Kidney epithelial cell (primary cell): ENCODE results near the gene ASCL1. TPM values are rescaled to one million over a fixed set of nuclear protein-coding genes. Genes with fewer than 3 reads are reported as not detected.

Experiments
- DNase-seq: peaks from one replicate; pipeline ENCODE4 v3.0.0-alpha.2; 2010; ENCODE audit warnings: low read depth
- H3K27me3 ChIP-seq: 2 replicates; pipeline ENCODE4 v1.6.0; 2011; ENCODE audit warnings: low read length; ENCODE audit not compliant: control insufficient read depth, insufficient read depth
- H3K36me3 ChIP-seq: 2 replicates; pipeline ENCODE4 v1.5.1; 2011; ENCODE audit warnings: low read length; ENCODE audit not compliant: control insufficient read depth, insufficient read depth
- H3K4me3 ChIP-seq: 2 replicates; pipeline ENCODE4 v1.5.1; 2011; ENCODE audit warnings: low read depth, mild to moderate bottlenecking, control low read depth, low read length
- total RNA-seq: library from RNA; depleted of rRNA; stranded (reverse); fragments of >200 nt; gene quantifications from 2 replicates; pipeline ENCODE4 v1.2.3, GENCODE V29; 2015
- TF ChIP-seq, protein P1 (sequence below): IDR thresholded peaks from 2 replicates; pipeline ENCODE4 v1.5.1; 2011; ENCODE audit warnings: mild to moderate bottlenecking, moderate library complexity, low read length, control low read depth, inconsistent platforms; ENCODE audit not compliant: insufficient read depth, poor library complexity, severe bottlenecking

Gene ASCL1
- total RNA-seq, 1 donor from 2014 or later = not detected

DNA sequence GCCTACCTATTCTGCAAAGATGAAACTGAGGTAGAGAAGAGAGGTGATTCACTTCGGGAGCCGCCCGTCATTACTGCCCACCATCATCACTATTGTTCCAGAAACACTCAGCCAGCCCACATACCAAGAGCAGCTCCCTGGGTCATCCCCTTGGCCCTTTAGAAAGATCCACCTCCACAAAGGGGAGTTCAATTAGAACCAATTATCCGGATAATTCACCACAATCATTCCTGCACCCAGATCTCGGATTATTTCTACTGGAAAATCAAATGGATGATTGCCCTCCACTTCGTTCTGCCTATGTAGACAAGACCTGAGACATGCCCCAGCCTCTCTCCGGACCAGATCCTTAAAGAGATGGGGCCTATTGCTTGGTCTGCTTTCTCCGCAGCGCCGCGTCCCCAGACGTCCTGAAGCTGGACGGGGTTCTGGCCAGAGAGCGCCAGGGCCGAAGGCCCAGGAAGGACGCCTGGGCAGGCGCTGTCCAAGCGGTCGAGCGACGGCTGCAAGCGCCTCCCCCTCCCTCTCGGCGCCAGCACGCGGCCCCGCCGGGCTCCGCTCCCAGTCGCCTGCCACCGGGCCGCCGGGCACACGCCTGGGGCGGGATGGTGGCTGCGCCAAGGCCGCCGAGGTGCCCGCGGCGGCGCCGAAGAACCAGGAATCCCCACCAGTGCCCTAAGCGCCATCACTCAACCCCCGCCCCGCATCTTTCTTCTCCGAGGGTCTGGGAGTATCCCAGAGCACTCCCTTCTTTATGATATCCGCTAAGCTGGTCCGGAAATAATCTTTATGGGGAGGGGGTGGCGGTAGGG is 1.3 kb upstream of the ASCL1 start:
- Histone ChIP-seq H3K27me3 (peaks cover 72% of the 10 kb centered on the region), H3K36me3 (no peaks in the 10 kb centered on the region), H3K4me3 (no peak overlapping the region)
- no peak for DNase-seq
- TF ChIP-seq, protein P1, sequence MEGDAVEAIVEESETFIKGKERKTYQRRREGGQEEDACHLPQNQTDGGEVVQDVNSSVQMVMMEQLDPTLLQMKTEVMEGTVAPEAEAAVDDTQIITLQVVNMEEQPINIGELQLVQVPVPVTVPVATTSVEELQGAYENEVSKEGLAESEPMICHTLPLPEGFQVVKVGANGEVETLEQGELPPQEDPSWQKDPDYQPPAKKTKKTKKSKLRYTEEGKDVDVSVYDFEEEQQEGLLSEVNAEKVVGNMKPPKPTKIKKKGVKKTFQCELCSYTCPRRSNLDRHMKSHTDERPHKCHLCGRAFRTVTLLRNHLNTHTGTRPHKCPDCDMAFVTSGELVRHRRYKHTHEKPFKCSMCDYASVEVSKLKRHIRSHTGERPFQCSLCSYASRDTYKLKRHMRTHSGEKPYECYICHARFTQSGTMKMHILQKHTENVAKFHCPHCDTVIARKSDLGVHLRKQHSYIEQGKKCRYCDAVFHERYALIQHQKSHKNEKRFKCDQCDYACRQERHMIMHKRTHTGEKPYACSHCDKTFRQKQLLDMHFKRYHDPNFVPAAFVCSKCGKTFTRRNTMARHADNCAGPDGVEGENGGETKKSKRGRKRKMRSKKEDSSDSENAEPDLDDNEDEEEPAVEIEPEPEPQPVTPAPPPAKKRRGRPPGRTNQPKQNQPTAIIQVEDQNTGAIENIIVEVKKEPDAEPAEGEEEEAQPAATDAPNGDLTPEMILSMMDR = no peak

DNA sequence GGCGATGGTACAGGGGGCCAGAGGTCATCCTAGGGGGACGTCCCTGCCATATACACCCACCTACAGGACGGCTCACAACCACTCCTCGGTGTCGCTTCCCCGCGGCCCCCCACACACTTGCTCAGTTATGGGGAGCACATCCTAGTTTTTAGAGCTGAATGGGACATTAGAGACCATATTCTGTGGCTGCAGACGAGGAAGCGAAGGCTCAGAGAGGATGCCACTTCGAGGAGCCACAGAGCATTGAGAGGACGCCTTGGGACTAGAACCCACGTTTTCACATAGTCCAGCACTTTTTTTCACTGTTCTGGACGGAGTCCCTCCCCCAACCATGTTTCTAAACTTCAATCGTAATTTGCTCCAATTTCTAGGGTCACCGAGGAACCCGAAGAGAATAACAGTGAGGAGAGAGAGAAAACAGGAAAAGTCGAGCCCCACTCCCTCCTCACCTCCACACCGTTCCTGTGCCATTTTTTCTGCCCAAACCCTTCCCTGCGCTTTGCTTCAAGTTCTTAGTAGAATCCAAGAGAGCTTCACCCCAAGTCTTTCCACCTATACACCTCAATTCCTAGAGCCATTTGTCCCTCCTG is 641 bp upstream of the ASCL1 start:
- Histone ChIP-seq H3K4me3 (no peak overlapping the region), H3K36me3 (no peaks in the 10 kb centered on the region), H3K27me3 (peaks cover 74% of the 10 kb centered on the region)
- TF ChIP-seq, protein P1 = no peak
- no peak for DNase-seq

DNA sequence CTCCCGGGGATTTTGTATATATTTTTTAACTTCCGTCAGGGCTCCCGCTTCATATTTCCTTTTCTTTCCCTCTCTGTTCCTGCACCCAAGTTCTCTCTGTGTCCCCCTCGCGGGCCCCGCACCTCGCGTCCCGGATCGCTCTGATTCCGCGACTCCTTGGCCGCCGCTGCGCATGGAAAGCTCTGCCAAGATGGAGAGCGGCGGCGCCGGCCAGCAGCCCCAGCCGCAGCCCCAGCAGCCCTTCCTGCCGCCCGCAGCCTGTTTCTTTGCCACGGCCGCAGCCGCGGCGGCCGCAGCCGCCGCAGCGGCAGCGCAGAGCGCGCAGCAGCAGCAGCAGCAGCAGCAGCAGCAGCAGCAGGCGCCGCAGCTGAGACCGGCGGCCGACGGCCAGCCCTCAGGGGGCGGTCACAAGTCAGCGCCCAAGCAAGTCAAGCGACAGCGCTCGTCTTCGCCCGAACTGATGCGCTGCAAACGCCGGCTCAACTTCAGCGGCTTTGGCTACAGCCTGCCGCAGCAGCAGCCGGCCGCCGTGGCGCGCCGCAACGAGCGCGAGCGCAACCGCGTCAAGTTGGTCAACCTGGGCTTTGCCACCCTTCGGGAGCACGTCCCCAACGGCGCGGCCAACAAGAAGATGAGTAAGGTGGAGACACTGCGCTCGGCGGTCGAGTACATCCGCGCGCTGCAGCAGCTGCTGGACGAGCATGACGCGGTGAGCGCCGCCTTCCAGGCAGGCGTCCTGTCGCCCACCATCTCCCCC is 777 bp downstream of the ASCL1 start:
- no peak for DNase-seq
- H3K36me3 ChIP-seq = no peaks in the 10 kb centered on the region
- TF ChIP-seq, protein P1 = no peak
- H3K27me3 ChIP-seq = peaks cover 77% of the 10 kb centered on the region
- H3K4me3 ChIP-seq = peak overlapping the region; percentile 19

DNA sequence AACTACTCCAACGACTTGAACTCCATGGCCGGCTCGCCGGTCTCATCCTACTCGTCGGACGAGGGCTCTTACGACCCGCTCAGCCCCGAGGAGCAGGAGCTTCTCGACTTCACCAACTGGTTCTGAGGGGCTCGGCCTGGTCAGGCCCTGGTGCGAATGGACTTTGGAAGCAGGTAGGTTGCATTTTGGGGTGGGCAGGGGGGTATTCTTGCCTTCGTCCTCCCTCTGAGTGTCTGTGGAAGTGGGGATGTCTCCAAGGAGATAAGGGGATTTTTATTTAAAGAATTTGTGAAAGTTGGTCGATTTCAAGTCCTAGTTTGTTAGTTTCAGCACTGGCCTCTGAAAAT is 1.3 kb downstream of the ASCL1 start:
- Histone ChIP-seq H3K36me3 (no peaks in the 10 kb centered on the region), H3K27me3 (peaks cover 82% of the 10 kb centered on the region), H3K4me3 (no peak overlapping the region)
- TF ChIP-seq, protein P1 = no peak
- DNase-seq = no peak

DNA sequence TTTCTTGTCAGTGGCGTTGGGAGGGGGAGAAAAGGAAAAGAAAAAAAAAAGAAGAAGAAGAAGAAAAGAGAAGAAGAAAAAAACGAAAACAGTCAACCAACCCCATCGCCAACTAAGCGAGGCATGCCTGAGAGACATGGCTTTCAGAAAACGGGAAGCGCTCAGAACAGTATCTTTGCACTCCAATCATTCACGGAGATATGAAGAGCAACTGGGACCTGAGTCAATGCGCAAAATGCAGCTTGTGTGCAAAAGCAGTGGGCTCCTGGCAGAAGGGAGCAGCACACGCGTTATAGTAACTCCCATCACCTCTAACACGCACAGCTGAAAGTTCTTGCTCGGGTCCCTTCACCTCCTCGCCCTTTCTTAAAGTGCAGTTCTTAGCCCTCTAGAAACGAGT is 1.9 kb downstream of the ASCL1 start:
- H3K36me3 ChIP-seq = no peaks in the 10 kb centered on the region
- TF ChIP-seq, protein P1 = no peak
- no peak overlapping the region for H3K4me3 ChIP-seq
- H3K27me3 ChIP-seq = peaks cover 83% of the 10 kb centered on the region
- no peak for DNase-seq
